Measurements from ENCODE around the gene ZNF365. TPM values are rescaled to one million over a fixed set of nuclear protein-coding genes. Genes with fewer than 3 reads are reported as not detected.
A peak's percentile ranks its signal among the peaks of the same experiment; 100 is the strongest.

Gene ZNF365
- polyA plus RNA-seq, 1 experiment, result 3.7 TPM

GRCh38 chr10:62426600-62426999, 52.4 kb downstream of the ZNF365 start:
- Histone ChIP-seq H3K27me3 (ENCODE audit: control insufficient read depth, insufficient read depth, low read length) (no peaks in the 10 kb centered on the region), H3K4me3 (ENCODE audit: low read depth, low read length) (no peak overlapping the region), H3K36me3 (ENCODE audit: control insufficient read depth, insufficient read depth, low read length) (no peaks in the 10 kb centered on the region)
- POLR2A ChIA-PET, result no interaction called here
- no peak for DNase-seq (ENCODE audit: low read depth)
- CTCF ChIA-PET, result interaction anchor here (1.0 to 1.3 kb wide), 2 partner anchors 11 to 162 kb away, joined by 3 to 4 read pairs; no protein-coding TSS in a partner anchor
- TF ChIP-seq CTCF (IDR thresholded peaks at IDR 0.05; ENCODE audit: insufficient read depth, low read depth, low read length), result no peak

- no peak for TF ChIP-seq CTCF (IDR thresholded peaks at IDR 0.05; ENCODE audit: insufficient read depth, low read depth, low read length)
- no peaks in the 10 kb centered on the region for H3K27me3 ChIP-seq (ENCODE audit: control insufficient read depth, insufficient read depth, low read length)
- no peak for DNase-seq (ENCODE audit: low read depth)
- no peaks in the 10 kb centered on the region for H3K36me3 ChIP-seq (ENCODE audit: control insufficient read depth, insufficient read depth, low read length)
- ChIA-PET CTCF (no interaction called here), POLR2A (no interaction called here)
- H3K4me3 ChIP-seq (ENCODE audit: low read depth, low read length), result no peak overlapping the region
These were observed 56.7 kb downstream of the ZNF365 start for GRCh38 chr10:62430881-62431280.

DNA sequence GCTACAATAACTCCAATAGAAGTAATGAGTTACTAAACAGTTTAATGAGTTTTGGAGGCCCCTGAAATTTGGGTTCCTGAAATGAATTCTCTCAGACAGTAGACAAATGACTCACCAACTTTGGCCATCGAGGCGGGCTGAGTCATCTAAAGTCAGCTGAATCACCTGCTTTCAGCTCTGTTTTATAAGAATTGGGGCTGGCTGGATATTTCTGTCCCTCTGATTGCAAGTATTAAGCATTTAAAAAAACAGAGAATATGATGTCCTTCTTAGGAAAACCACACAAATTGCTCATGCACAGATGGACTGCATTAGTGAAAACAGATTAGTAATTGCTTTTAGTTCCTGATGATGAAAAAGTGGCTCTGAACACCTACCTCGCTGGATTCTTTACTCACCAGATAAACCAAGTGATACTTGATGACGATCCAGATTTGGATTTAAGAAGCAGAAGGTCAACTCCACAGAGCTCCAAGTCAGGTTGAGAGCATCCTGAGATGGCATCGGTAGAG, 59.1 kb downstream of the ZNF365 start:
- ChIA-PET POLR2A (interaction anchor here (0.6 kb wide), 1 partner anchor 197 kb away, joined by 3 read pairs; no protein-coding TSS in a partner anchor), CTCF (interaction anchor here (1.2 to 1.9 kb wide), 4 partner anchors 18 to 384 kb away, joined by 3 to 4 read pairs (median 4); no protein-coding TSS in a partner anchor)

GRCh38 chr10:62433901-62434300, 59.7 kb downstream of the ZNF365 start:
- ChIA-PET CTCF (interaction anchor here (1.2 to 2.5 kb wide), 5 partner anchors 17 to 383 kb away, joined by 3 to 6 read pairs (median 4); no protein-coding TSS in a partner anchor), POLR2A (no interaction called here)
- H3K27me3 ChIP-seq (ENCODE audit: control insufficient read depth, insufficient read depth, low read length), result no peaks in the 10 kb centered on the region
- no peak for TF ChIP-seq CTCF (IDR thresholded peaks at IDR 0.05; ENCODE audit: insufficient read depth, low read depth, low read length)
- DNase-seq (ENCODE audit: low read depth), result no peak
- H3K36me3 ChIP-seq (ENCODE audit: control insufficient read depth, insufficient read depth, low read length), result no peaks in the 10 kb centered on the region
- no peak overlapping the region for H3K4me3 ChIP-seq (ENCODE audit: low read depth, low read length)

More for the DNA sequence above, 59.1 kb downstream of the ZNF365 start:
- H3K27me3 ChIP-seq (ENCODE audit: control insufficient read depth, insufficient read depth, low read length), result no peaks in the 10 kb centered on the region
- H3K4me3 ChIP-seq (ENCODE audit: low read depth, low read length), result no peak overlapping the region
- no peaks in the 10 kb centered on the region for H3K36me3 ChIP-seq (ENCODE audit: control insufficient read depth, insufficient read depth, low read length)
- TF ChIP-seq CTCF (IDR thresholded peaks at IDR 0.05; ENCODE audit: insufficient read depth, low read depth, low read length), result no peak
- DNase-seq (ENCODE audit: low read depth), result peak; percentile 99

DNA sequence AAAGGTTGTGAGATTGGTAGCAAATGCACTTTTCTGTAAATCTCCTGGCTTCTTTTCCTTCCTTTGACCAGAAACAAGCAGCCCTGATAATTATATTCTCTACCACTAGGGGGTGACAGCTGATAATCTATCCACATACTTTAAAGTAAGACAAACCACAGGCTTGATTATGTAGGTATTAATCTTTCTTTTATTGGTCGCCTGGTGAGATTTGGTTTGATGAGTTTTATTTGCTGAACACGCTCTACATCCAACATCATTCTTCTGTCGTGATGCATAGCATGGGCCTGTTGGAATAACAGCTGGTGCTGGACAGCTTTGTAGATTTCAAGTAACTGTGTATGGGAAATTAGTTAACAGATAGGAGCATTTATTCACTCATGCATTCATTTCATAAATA, 63.5 kb downstream of the ZNF365 start:
- DNase-seq (ENCODE audit: low read depth), result peak; percentile 89
- H3K36me3 ChIP-seq (ENCODE audit: control insufficient read depth, insufficient read depth, low read length), result no peaks in the 10 kb centered on the region
- POLR2A ChIA-PET, result interaction anchor here (0.7 kb wide), 1 partner anchor 48 kb away, joined by 3 read pairs; no protein-coding TSS in a partner anchor

More for the DNA sequence above, 63.5 kb downstream of the ZNF365 start:
- TF ChIP-seq CTCF (IDR thresholded peaks at IDR 0.05; ENCODE audit: insufficient read depth, low read depth, low read length), result peak; percentile 66
- Histone ChIP-seq H3K27me3 (ENCODE audit: control insufficient read depth, insufficient read depth, low read length) (no peaks in the 10 kb centered on the region), H3K4me3 (ENCODE audit: low read depth, low read length) (no peak overlapping the region)
- CTCF ChIA-PET, result interaction anchor here (0.6 to 4.1 kb wide), 26 partner anchors 11 to 723 kb away, joined by 3 to 35 read pairs (median 4); partner anchors contain the start of genes EGR2 and RTKN2

All from BJ (cell line).